SK-N-SH (cell line): ENCODE data around the gene KCNQ5. TPM values are rescaled to one million over a fixed set of nuclear protein-coding genes. Genes with fewer than 3 reads are reported as not detected.
A peak's percentile ranks its signal among the peaks of the same experiment; 100 is the strongest.
"Not testable (repeated sequence)": the region's sequence is repeated elsewhere in the genome, so short reads cannot be mapped to it uniquely, and the experiment has no call there.

Experiments used
- CTCF ChIA-PET: fragments of 300-600, 350-600 bp; formaldehyde crosslinking; extraction: SDS; loops from one replicate; lab custom pipeline; 2021; lab: Yijun Ruan, JAX
- POLR2A ChIA-PET: fragments of 350-600 bp; sonication (Branson Sonifier 250); formaldehyde crosslinking; extraction: SDS; loops from one replicate; lab custom pipeline; 2020; ENCODE audit warnings: antibody characterized with exemption, inconsistent platforms; lab: Yijun Ruan, JAX
- DNase-seq: peaks from one replicate; pipeline ENCODE4 v3.0.0; 2012
- H2AFZ ChIP-seq: fragments of 200-600 bp; sonication (generic); 2 replicates; pipeline ENCODE4 v1.8.1; 2016; ENCODE audit warnings: antibody characterized with exemption, mild to moderate bottlenecking, low read depth
- H3F3A ChIP-seq: fragments of 200-600 bp; sonication (generic); replicated peaks from 2 replicates; pipeline ENCODE3; 2016; ENCODE audit warnings: antibody characterized with exemption, mild to moderate bottlenecking; ENCODE audit not compliant: insufficient read depth
- H3K27ac ChIP-seq, 2 experiments: fragments of 200-500 bp in 1 of 2; fragments of 200-600 bp in 1 of 2; sonication (Bioruptor generic) in 1 of 2; sonication (generic), shearing (Covaris generic) in 1 of 2; 2 replicates each; pipeline versions ENCODE4 v1.5.1 to v1.6.1; 2014 to 2016; ENCODE audit warnings: low read depth in 2 of 2, inconsistent platforms in 1 of 2, low read length in 1 of 2, mild to moderate bottlenecking in 1 of 2, mixed read lengths in 1 of 2
- H3K27me3 ChIP-seq: fragments of 200-600 bp; sonication (generic), shearing (Covaris generic); 2 replicates; pipeline ENCODE4 v1.6.1; 2016; ENCODE audit warnings: mixed run types; ENCODE audit not compliant: insufficient read depth
- H3K36me3 ChIP-seq, 2 experiments: fragments of 200-500 bp in 1 of 2; fragments of 200-600 bp in 1 of 2; sonication (Bioruptor generic) in 1 of 2; sonication (generic) in 1 of 2; replicated peaks in 1 of 2; 2 replicates each; pipeline versions ENCODE3 to v1.5.1; 2014 to 2016; ENCODE audit warnings: low read length in 1 of 2, mild to moderate bottlenecking in 1 of 2; ENCODE audit not compliant: insufficient read depth in 2 of 2, control insufficient read depth in 1 of 2
- H3K4me1 ChIP-seq, 2 experiments: fragments of 200-500 bp in 1 of 2; fragments of 200-600 bp in 1 of 2; sonication (Bioruptor generic) in 1 of 2; sonication (generic), shearing (Covaris generic) in 1 of 2; 2 replicates each; pipeline versions ENCODE4 v1.5.1 to v1.6.1; 2014 to 2016; ENCODE audit warnings: low read depth in 1 of 2, low read length in 1 of 2, mixed run types in 1 of 2; ENCODE audit not compliant: insufficient read depth in 2 of 2, control insufficient read depth in 1 of 2
- H3K4me2 ChIP-seq: fragments of 200-600 bp; sonication (generic), shearing (Covaris generic); 2 replicates; pipeline ENCODE4 v1.6.1; 2017; ENCODE audit warnings: mixed run types
- H3K4me3 ChIP-seq, 2 experiments: fragments of 200-500 bp in 1 of 2; fragments of 200-600 bp in 1 of 2; sonication (Bioruptor generic) in 1 of 2; sonication (generic), shearing (Covaris generic) in 1 of 2; 2 replicates each; pipeline versions ENCODE4 v1.5.1 to v1.8.1; 2014 to 2016; ENCODE audit warnings: low read depth in 2 of 2, inconsistent platforms in 1 of 2, low read length in 1 of 2, mild to moderate bottlenecking in 1 of 2, mixed read lengths in 1 of 2, moderate library complexity in 1 of 2
- H3K79me2 ChIP-seq: fragments of 200-600 bp; sonication (generic); 2 replicates; pipeline ENCODE4 v1.8.1; 2017; ENCODE audit warnings: mild to moderate bottlenecking; ENCODE audit not compliant: insufficient read depth
- H3K9ac ChIP-seq: fragments of 200-600 bp; sonication (generic); 2 replicates; pipeline ENCODE4 v1.6.1; 2017; ENCODE audit warnings: mixed run types
- H3K9me2 ChIP-seq: fragments of 200-600 bp; sonication (generic); 2 replicates; pipeline ENCODE4 v1.6.1; 2017; ENCODE audit warnings: mixed run types
- H3K9me3 ChIP-seq: fragments of 200-600 bp; sonication (generic); 2 replicates; pipeline ENCODE4 v1.6.1; 2017; ENCODE audit warnings: mixed run types, mild to moderate bottlenecking, moderate library complexity
- H4K20me1 ChIP-seq: fragments of 200-600 bp; sonication (generic); 2 replicates; pipeline ENCODE4 v1.6.1; 2017; ENCODE audit warnings: mild to moderate bottlenecking, mixed run types; ENCODE audit not compliant: insufficient read depth
- ELF1 ChIP-seq: IDR thresholded peaks from 2 replicates; pipeline ENCODE4 v1.4.0; 2012
- FOXJ3 ChIP-seq: sonication (generic); formaldehyde crosslinking; IDR thresholded peaks from 2 replicates; pipeline ENCODE4 v1.5.1; 2020; ENCODE audit warnings: mild to moderate bottlenecking, missing genetic modification reagents
- GABPA ChIP-seq: IDR thresholded peaks from 2 replicates; pipeline ENCODE4 v1.4.0; 2012; ENCODE audit warnings: low read depth, mild to moderate bottlenecking
- JUND ChIP-seq: IDR thresholded peaks from 2 replicates; pipeline ENCODE4 v1.4.0; 2012
- MEF2A ChIP-seq: IDR thresholded peaks from 2 replicates; pipeline ENCODE4 v1.4.0; 2012; ENCODE audit warnings: low read depth, borderline replicate concordance
- NFIC ChIP-seq: IDR thresholded peaks from 2 replicates; pipeline ENCODE4 v1.4.0; 2012; ENCODE audit warnings: borderline replicate concordance
- NRF1 ChIP-seq: IDR thresholded peaks from 2 replicates; pipeline ENCODE4 v1.6.1; 2012; ENCODE audit warnings: low read depth, mild to moderate bottlenecking, low read length
- POLR2AphosphoS5 ChIP-seq: IDR thresholded peaks from 2 replicates; pipeline ENCODE4 v1.6.1; 2012; ENCODE audit warnings: low read depth, low read length
- RAD21 ChIP-seq: IDR thresholded peaks from 2 replicates; pipeline ENCODE4 v1.6.1; 2012; ENCODE audit warnings: mild to moderate bottlenecking, low read length
- RCOR1 ChIP-seq: fragments of 150-350 bp; IDR thresholded peaks from 2 replicates; pipeline ENCODE4 v1.6.1; 2017; ENCODE audit warnings: antibody characterized with exemption, low read length
- RXRA ChIP-seq: IDR thresholded peaks from 2 replicates; pipeline ENCODE4 v1.4.0; 2012; ENCODE audit warnings: low read depth, mild to moderate bottlenecking, borderline replicate concordance
- SMC3 ChIP-seq: IDR thresholded peaks from 2 replicates; pipeline ENCODE4 v1.6.1; 2012; ENCODE audit warnings: low read depth, low read length, improper control_type of control experiment
- TEAD4 ChIP-seq: IDR thresholded peaks from 2 replicates; pipeline ENCODE4 v1.4.0; 2012; ENCODE audit warnings: mild to moderate bottlenecking, borderline replicate concordance; ENCODE audit not compliant: insufficient read depth
- WGBS: methylation state at CpG from one replicate; pipeline ENCODE4 v1.1.6; 2017; ENCODE audit warnings: low lambda C conversion rate; 5-methylcytosine and 5-hydroxymethylcytosine counted together
- polyA plus RNA-seq, 3 experiments: library from polyadenylated mRNA; depleted of rRNA; stranded (reverse); fragments of >200 nt; gene quantifications; 2 replicates each; pipeline ENCODE4 v1.2.3, GENCODE V29; 2012
- TF ChIP-seq, protein P1 (sequence below): fragments of 200-600 bp; sonication (generic); IDR thresholded peaks from 2 replicates; pipeline ENCODE4 v1.6.1; 2017; ENCODE audit warnings: antibody characterized with exemption, mild to moderate bottlenecking, moderate library complexity
- TF ChIP-seq, protein P2 (sequence below): IDR thresholded peaks from 2 replicates; pipeline ENCODE4 v1.4.0; 2012; ENCODE audit warnings: low read depth, borderline replicate concordance

KCNQ5 gene
- polyA plus RNA-seq, 1 of the 3 experiments (the other 2 are of a cell fraction), result 3.2 TPM

DNA sequence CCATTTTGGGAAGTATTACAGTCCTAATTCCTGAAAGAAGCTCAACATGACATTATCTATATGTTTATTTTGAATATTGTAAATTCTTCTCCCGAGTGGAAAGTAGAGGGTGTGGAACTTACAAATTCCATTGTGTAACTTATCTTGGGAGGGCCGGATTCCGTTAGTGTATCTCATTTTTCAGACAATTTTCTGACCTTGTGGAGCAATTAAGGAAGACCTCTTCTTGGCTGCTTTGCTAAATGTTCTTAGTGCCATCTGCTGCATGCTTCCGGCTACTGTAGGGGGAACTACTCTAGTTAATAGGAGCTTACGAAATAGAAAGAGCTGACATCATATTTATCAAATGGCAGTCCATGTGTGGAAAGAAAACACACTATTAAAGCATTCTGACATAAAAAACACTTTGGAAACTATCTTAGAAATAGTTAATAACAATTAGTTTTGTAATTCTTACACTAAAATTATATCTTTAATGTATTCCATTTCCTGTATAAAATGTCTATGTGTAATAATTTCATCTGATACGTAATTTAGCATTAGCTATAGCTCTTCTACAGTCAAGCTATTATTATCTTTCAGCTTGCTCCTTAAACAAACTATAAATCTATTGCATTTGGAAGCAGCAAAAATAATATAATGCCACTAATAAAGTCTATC lies 41.5 kb upstream of the KCNQ5 start:
- H3K79me2 ChIP-seq, result no peaks in the 10 kb centered on the region
- H3F3A ChIP-seq, result peaks cover 7% of the 10 kb centered on the region
- H4K20me1 ChIP-seq, result no peaks in the 10 kb centered on the region
- WGBS, result 31% methylated on average over 6 of the region's 6 CpGs
- TF ChIP-seq MEF2A (no peak), RXRA (no peak), RAD21 (peak; percentile 73), SMC3 (peak; percentile 84), POLR2AphosphoS5 (no peak), FOXJ3 (CRISPR knock-in tag) (no peak), NRF1 (no peak), TEAD4 (no peak), GABPA (no peak), JUND (no peak), RCOR1 (no peak), ELF1 (0 out of 2 replicates have a peak, but pooled peaks have one; percentile 12), NFIC (no peak)
- TF ChIP-seq, protein P1, sequence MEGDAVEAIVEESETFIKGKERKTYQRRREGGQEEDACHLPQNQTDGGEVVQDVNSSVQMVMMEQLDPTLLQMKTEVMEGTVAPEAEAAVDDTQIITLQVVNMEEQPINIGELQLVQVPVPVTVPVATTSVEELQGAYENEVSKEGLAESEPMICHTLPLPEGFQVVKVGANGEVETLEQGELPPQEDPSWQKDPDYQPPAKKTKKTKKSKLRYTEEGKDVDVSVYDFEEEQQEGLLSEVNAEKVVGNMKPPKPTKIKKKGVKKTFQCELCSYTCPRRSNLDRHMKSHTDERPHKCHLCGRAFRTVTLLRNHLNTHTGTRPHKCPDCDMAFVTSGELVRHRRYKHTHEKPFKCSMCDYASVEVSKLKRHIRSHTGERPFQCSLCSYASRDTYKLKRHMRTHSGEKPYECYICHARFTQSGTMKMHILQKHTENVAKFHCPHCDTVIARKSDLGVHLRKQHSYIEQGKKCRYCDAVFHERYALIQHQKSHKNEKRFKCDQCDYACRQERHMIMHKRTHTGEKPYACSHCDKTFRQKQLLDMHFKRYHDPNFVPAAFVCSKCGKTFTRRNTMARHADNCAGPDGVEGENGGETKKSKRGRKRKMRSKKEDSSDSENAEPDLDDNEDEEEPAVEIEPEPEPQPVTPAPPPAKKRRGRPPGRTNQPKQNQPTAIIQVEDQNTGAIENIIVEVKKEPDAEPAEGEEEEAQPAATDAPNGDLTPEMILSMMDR, result peak; percentile 79
- TF ChIP-seq, protein P2, sequence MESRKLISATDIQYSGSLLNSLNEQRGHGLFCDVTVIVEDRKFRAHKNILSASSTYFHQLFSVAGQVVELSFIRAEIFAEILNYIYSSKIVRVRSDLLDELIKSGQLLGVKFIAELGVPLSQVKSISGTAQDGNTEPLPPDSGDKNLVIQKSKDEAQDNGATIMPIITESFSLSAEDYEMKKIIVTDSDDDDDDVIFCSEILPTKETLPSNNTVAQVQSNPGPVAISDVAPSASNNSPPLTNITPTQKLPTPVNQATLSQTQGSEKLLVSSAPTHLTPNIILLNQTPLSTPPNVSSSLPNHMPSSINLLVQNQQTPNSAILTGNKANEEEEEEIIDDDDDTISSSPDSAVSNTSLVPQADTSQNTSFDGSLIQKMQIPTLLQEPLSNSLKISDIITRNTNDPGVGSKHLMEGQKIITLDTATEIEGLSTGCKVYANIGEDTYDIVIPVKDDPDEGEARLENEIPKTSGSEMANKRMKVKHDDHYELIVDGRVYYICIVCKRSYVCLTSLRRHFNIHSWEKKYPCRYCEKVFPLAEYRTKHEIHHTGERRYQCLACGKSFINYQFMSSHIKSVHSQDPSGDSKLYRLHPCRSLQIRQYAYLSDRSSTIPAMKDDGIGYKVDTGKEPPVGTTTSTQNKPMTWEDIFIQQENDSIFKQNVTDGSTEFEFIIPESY, result no peak
- H3K27ac ChIP-seq, result no peak overlapping the region
- no peaks in the 10 kb centered on the region for H3K36me3 ChIP-seq
- H3K4me1 ChIP-seq, result no peaks in the 10 kb centered on the region; a peak in 2 of 4 replicates
- no peak overlapping the region for H3K4me2 ChIP-seq
- DNase-seq, result peak; percentile 11
- H3K9me3 ChIP-seq, result no peaks in the 10 kb centered on the region
- ChIA-PET CTCF (interaction anchor here (0.9 to 1.2 kb wide), 4 partner anchors 9 to 168 kb away, joined by 3 read pairs; no protein-coding TSS in a partner anchor), POLR2A (no interaction called here)
- no peak overlapping the region for H3K4me3 ChIP-seq
- no peaks in the 10 kb centered on the region for H3K27me3 ChIP-seq
- H3K9me2 ChIP-seq, result no peaks in the 10 kb centered on the region
- H2AFZ ChIP-seq, result peak overlapping the region; percentile 53; the same call in 1 of the 2 replicates
- no peak overlapping the region for H3K9ac ChIP-seq

DNA sequence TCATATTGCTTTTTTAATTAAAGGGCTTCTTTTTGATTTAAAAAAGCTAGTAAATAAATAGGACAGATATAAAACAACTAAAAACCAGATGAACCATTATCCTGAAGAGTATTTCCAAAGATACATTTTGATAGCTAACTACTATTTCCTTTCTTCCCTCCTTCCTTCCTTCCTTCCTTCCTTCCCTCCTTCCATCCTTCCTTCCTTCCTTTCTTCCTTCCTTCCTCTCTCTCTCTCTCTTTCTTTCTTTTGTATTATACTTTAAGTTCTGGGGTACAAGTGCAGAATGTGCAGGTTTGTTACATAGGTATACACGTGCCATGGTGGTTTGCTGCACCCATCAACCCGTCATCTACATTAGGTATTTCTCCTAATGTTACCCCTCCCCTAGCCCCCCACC lies 40.9 kb upstream of the KCNQ5 start:
- H3K27ac ChIP-seq, H4K20me1 ChIP-seq, H3K9ac ChIP-seq, POLR2A ChIA-PET, H3K9me3 ChIP-seq, H2AFZ ChIP-seq, H3K4me1 ChIP-seq, H3F3A ChIP-seq, H3K36me3 ChIP-seq, H3K27me3 ChIP-seq, H3K79me2 ChIP-seq, DNase-seq, H3K4me3 ChIP-seq, H3K4me2 ChIP-seq, H3K9me2 ChIP-seq: not testable (repeated sequence)
- 88% methylated on average over 2 of the region's 2 CpGs for WGBS
- CTCF ChIA-PET, result interaction anchor here (1.0 to 1.2 kb wide), 2 partner anchors 38 to 169 kb away, joined by 3 read pairs; no protein-coding TSS in a partner anchor
